COR-L47 (cell line): Measurements from ENCODE around the gene PI3.

Experiments
- DNase-seq: peaks from one replicate; lab custom pipeline; 2025; lab: John Stamatoyannopoulos, UW

Gene PI3

GRCh38 chr20:45187693-45188092, 13.0 kb downstream of the PI3 start:
- DNase-seq = no peak

GRCh38 chr20:45189067-45189609, 14.4 kb downstream of the PI3 start:
- DNase-seq = no peak

GRCh38 chr20:45189861-45190260, 15.2 kb downstream of the PI3 start:
- no peak for DNase-seq

GRCh38 chr20:45191926-45192325, 17.2 kb downstream of the PI3 start:
- DNase-seq = no peak

- no peak for DNase-seq
Measured at GRCh38 chr20:45193331-45193730, 18.6 kb downstream of the PI3 start.

- no peak for DNase-seq
Measured at GRCh38 chr20:45206725-45207124, 32.0 kb downstream of the PI3 start, which contains the start of gene SEMG1. SEMG1 (plus strand) TSS chr20:45207033; CDS start chr20:45207054, 21 bp downstream.

GRCh38 chr20:45209924-45210323, 35.2 kb downstream of the PI3 start:
- DNase-seq = no peak

GRCh38 chr20:45211569-45212474, 37.1 kb downstream of the PI3 start:
- no peak for DNase-seq

- no peak for DNase-seq
Measured at GRCh38 chr20:45212836-45213235, 38.1 kb downstream of the PI3 start.

GRCh38 chr20:45218124-45218523, 43.4 kb downstream of the PI3 start:
- DNase-seq = no peak

GRCh38 chr20:45218636-45219035, 43.9 kb downstream of the PI3 start:
- DNase-seq = no peak

GRCh38 chr20:45221076-45221475, 46.4 kb downstream of the PI3 start, which contains the start of gene SEMG2:
SEMG2 (plus strand) TSS chr20:45221373; CDS start chr20:45221390, 17 bp downstream.
- DNase-seq = no peak

GRCh38 chr20:45223136-45223535, 48.4 kb downstream of the PI3 start:
- peak; percentile 26 for DNase-seq
